AG04450 (cell line): ENCODE measurements around the gene GAL3ST3. TPM values are rescaled to one million over a fixed set of nuclear protein-coding genes. Genes with fewer than 3 reads are reported as not detected.
"Not testable (repeated sequence)": the region's sequence is repeated elsewhere in the genome, so short reads cannot be mapped to it uniquely, and the experiment has no call there.

Source experiments
- CTCF ChIA-PET: fragments of 300-600, 350-600 bp; formaldehyde crosslinking; extraction: SDS; loops from one replicate; lab custom pipeline; 2022; ENCODE audit warnings: antibody characterized with exemption, inconsistent platforms; lab: Charles Lee
- POLR2A ChIA-PET: fragments of 350-600 bp; formaldehyde crosslinking; extraction: SDS; loops from one replicate; lab custom pipeline; 2021; ENCODE audit warnings: antibody characterized with exemption, inconsistent platforms; lab: Yijun Ruan, JAX
- DNase-seq: peaks from one replicate; pipeline ENCODE4 v3.0.0-alpha.2; 2011; ENCODE audit warnings: low read depth, low spot score
- H3K27ac ChIP-seq: one replicate; pipeline ENCODE4 v1.5.1; 2012; ENCODE audit warnings: low read depth, low read length, control low read depth
- H3K27me3 ChIP-seq: one replicate; pipeline ENCODE4 v1.6.0; 2012; ENCODE audit warnings: low read length; ENCODE audit not compliant: control insufficient read depth, insufficient read depth
- H3K4me3 ChIP-seq: 2 replicates; pipeline ENCODE4 v1.5.1; 2011; ENCODE audit warnings: mild to moderate bottlenecking, low read depth, low read length, control low read depth
- H3K9me3 ChIP-seq: 2 replicates; pipeline ENCODE4 v1.5.1; 2012; ENCODE audit warnings: low read length; ENCODE audit not compliant: control insufficient read depth, insufficient read depth
- CTCF ChIP-seq: IDR thresholded peaks from 2 replicates; pipeline ENCODE4 v1.5.1; 2011; ENCODE audit warnings: low read depth, low read length, control low read depth, inconsistent platforms
- polyA plus RNA-seq: library from polyadenylated mRNA; depleted of rRNA; stranded (reverse); fragments of >200 nt; gene quantifications from 2 replicates; pipeline ENCODE4 v1.2.3, GENCODE V29; 2011

GAL3ST3 gene
- polyA plus RNA-seq, 1 experiment = 0.11 TPM

DNA sequence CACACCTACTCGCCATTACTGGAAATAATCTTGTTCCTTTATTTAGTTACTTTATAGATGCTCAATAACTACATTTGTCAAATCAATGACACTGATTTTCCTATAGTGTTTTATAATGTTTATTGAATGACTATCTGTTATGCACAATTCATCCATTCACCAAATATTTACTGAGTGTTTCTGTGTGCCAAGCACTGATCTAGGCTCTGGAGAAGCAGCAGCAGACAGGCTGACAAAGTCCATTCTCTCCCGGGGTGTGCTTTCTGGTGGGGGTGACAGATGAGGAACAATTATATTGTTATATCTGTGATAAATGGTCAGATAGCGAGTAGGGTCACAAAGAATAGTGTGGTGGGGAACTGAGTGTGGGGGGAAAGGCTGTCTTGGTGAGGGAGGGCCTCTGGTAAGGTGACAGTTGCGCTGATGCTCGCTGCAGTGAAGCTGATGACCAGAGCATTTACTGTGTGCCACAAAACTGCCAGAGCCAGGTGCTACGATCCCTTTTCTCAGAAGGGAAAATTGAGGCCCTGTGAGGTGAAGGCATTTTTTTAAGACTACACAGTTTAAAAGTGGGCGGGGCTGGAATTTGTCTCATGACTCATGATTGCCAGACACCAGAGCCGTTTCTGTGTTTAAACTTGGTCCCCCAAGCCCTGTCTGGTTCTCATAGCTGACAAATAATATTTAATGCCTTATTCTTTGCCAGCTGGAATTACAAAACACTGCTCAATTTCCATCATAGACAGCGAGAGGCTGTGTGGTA lies 31.3 kb upstream of the GAL3ST3 start:
- Histone ChIP-seq H3K9me3 (no peaks in the 10 kb centered on the region), H3K27ac (no peak overlapping the region), H3K4me3 (no peak overlapping the region), H3K27me3 (no peaks in the 10 kb centered on the region)
- ChIA-PET POLR2A (interaction anchor here (0.8 to 1.2 kb wide), 3 partner anchors 9 to 53 kb away, joined by 3 read pairs; partner anchors contain the start of gene PACS1), CTCF (interaction anchor here (1.0 to 2.6 kb wide), 4 partner anchors 12 to 142 kb away, joined by 3 to 14 read pairs (median 8); no protein-coding TSS in a partner anchor)
- TF ChIP-seq CTCF = no peak
- DNase-seq = no peak

DNA sequence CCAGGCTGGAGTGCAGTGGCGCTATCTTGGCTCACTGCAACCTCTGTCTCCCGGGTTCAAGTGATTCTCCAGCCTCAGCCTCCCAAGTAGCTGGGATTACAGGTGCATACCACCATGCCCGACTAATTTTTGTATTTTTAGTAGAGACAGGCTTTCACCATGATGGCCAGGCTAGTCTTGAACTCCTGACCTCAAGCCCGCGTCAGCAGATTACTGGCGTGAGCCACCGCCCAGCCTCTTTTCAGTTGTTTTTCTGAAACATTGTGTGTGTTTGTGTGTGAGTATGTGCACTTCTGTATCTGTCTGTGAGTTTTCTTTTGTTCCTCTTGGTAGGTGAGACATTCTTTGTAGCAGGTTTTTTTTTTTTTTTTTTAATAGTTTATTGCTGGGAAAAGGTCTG lies 30.0 kb upstream of the GAL3ST3 start:
- CTCF ChIA-PET = interaction anchor here (2.6 kb wide), 1 partner anchor 11 kb away, joined by 11 read pairs; no protein-coding TSS in a partner anchor
- DNase-seq, H3K4me3 ChIP-seq, H3K27ac ChIP-seq, H3K9me3 ChIP-seq, H3K27me3 ChIP-seq: not testable (repeated sequence)
- POLR2A ChIA-PET = interaction anchor here (0.8 kb wide), 1 partner anchor 8 kb away, joined by 3 read pairs; no protein-coding TSS in a partner anchor

DNA sequence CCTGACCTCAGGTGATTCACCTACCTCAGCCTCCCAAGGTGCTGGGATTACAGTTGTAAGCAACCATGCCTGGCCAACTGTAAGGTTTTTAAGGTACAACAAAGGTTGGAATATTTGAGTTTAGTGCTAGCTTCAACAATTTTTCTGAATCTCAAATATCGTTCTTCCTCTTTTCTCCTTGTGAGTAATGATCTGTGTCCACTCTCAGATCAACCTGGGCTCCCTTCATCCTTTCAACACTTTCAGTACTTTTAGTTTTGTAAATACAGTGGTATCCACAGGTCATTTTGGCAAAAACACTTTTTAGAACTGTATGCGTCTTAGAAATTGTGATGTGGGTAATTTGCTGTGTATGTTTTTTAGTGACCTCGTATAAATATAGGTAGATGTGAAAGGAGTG lies 29.0 kb upstream of the GAL3ST3 start:
- Histone ChIP-seq H3K9me3 (no peaks in the 10 kb centered on the region), H3K27ac (no peak overlapping the region), H3K4me3 (no peak overlapping the region), H3K27me3 (no peaks in the 10 kb centered on the region)
- CTCF ChIA-PET = interaction anchor here (2.6 kb wide), 1 partner anchor 10 kb away, joined by 11 read pairs; no protein-coding TSS in a partner anchor
- TF ChIP-seq CTCF = no peak
- DNase-seq = no peak
- POLR2A ChIA-PET = no interaction called here

DNA sequence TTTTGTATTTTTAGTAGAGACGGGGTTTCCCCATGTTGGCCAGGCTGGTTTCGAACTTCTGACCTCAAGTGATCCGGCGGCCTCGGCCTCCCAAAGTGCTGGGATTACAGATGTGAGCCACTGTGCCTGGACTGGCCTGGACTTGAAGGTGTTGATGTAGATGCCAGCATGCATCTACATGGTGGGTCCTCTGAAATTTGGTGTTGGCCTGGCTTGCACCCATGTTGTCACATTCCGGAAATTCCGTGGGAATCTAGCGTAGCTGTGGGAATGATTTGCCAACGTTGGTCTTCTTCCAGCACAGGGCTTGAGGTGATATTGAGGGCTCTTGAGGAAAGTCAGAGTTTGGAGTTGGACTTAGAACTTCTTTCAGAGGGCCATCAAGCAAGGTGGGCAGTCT lies 27.6 kb upstream of the GAL3ST3 start:
- no peak for DNase-seq
- no peaks in the 10 kb centered on the region for H3K9me3 ChIP-seq
- no peak overlapping the region for H3K4me3 ChIP-seq
- TF ChIP-seq CTCF = no peak
- H3K27me3 ChIP-seq = no peaks in the 10 kb centered on the region
- ChIA-PET POLR2A (no interaction called here), CTCF (interaction anchor here (0.9 to 1.5 kb wide), 2 partner anchors 9 to 31 kb away, joined by 3 to 4 read pairs; no protein-coding TSS in a partner anchor)
- H3K27ac ChIP-seq = no peak overlapping the region

GRCh38 chr11:66075273-66075672 lies 26.3 kb upstream of the GAL3ST3 start:
- no peak for TF ChIP-seq CTCF
- DNase-seq = no peak
- Histone ChIP-seq H3K27me3 (no peaks in the 10 kb centered on the region), H3K4me3 (no peak overlapping the region), H3K27ac (no peak overlapping the region), H3K9me3 (no peaks in the 10 kb centered on the region)
- CTCF ChIA-PET = interaction anchor here (0.7 kb wide), 1 partner anchor 107 kb away, joined by 5 read pairs; no protein-coding TSS in a partner anchor
- POLR2A ChIA-PET = no interaction called here
